ENCODE measurements around the gene CREBRF.

The CREBRF gene

GRCh38 chr5:173163219-173163618 is 107.1 kb downstream of the CREBRF start:
- H3K4me3 ChIP-seq (replicated peaks in 1 of 2; ENCODE audit: low read depth in 2 of 2, low read length in 2 of 2), result no peak overlapping the region
- DNase-seq (ENCODE audit: low read depth in 2 of 2), result peak; percentile 10 to 66
- no peak for TF ChIP-seq CTCF (IDR thresholded peaks at IDR 0.05; ENCODE audit: low read depth, low read length)

- H3K4me3 ChIP-seq (replicated peaks in 1 of 2; ENCODE audit: low read depth in 2 of 2, low read length in 2 of 2), result no peak overlapping the region
- no peak for DNase-seq (ENCODE audit: low read depth in 2 of 2)
- no peak for TF ChIP-seq CTCF (IDR thresholded peaks at IDR 0.05; ENCODE audit: low read depth, low read length)
Observed at GRCh38 chr5:173165177-173166016, 109.2 kb downstream of the CREBRF start.

DNA sequence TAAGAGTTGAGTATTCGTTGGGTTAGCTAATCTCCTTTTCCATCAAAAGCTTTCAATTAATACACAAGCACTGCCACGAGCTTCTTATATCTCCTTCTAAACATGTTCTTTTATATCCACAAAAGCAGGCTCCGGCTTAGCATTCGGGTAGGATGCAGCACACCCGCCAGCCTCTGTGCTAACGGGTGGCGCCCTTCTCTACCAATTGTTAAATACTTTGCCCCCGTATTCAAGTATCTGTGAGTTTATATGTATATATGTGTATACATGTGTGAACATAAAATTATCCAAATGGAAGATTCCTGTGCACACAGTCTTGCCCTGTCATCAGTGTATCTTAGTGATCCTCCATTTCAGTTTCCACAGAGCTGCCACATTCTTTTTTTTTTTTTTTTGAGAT is 116.0 kb downstream of the CREBRF start:
- no peak for DNase-seq (ENCODE audit: low read depth in 2 of 2)
- TF ChIP-seq CTCF (IDR thresholded peaks at IDR 0.05; ENCODE audit: low read depth, low read length), result no peak
- no peak overlapping the region for H3K4me3 ChIP-seq (replicated peaks in 1 of 2; ENCODE audit: low read depth in 2 of 2, low read length in 2 of 2)

GRCh38 chr5:173175523-173175922 is 119.4 kb downstream of the CREBRF start:
- no peak for DNase-seq (ENCODE audit: low read depth in 2 of 2)
- TF ChIP-seq CTCF (IDR thresholded peaks at IDR 0.05; ENCODE audit: low read depth, low read length), result no peak
- H3K4me3 ChIP-seq (replicated peaks in 1 of 2; ENCODE audit: low read depth in 2 of 2, low read length in 2 of 2), result no peak overlapping the region

GRCh38 chr5:173178369-173178910 is 122.3 kb downstream of the CREBRF start:
- DNase-seq (ENCODE audit: low read depth in 2 of 2), result no peak
- H3K4me3 ChIP-seq (replicated peaks in 1 of 2; ENCODE audit: low read depth in 2 of 2, low read length in 2 of 2), result no peak overlapping the region
- TF ChIP-seq CTCF (IDR thresholded peaks at IDR 0.05; ENCODE audit: low read depth, low read length), result no peak

DNA sequence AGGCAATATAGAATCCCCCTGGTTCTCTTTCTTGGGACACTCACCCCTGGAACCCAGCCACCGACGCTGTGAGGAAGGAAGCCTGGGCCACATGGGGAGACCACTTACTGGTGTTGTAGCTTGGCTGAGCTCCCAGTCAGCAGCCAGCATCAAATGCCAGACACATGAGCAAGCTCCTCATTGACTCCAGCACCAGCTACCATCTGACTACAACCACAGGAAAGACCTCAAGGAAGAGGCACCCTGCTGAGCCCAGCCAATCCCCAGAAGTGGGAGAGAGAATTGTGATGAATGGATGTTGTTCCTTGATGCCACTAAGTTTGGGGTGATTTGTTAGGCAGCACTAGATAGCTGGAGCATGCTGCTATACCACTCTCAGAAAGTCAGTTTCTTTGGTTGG is 124.2 kb downstream of the CREBRF start:
- TF ChIP-seq CTCF (IDR thresholded peaks at IDR 0.05; ENCODE audit: low read depth, low read length), result no peak
- DNase-seq (ENCODE audit: low read depth in 2 of 2), result peak in 1 of 2 donors; percentile 12
- H3K4me3 ChIP-seq (replicated peaks in 1 of 2; ENCODE audit: low read depth in 2 of 2, low read length in 2 of 2), result no peak overlapping the region

Data from cardiac fibroblast (primary cell).